NCI-H2196 (cell line): ENCODE data around the gene CIITA.
"Not testable (repeated sequence)": the region's sequence is repeated elsewhere in the genome, so short reads cannot be mapped to it uniquely, and the experiment has no call there.

Source experiments
- DNase-seq: peaks from one replicate; lab custom pipeline; 2025; ENCODE audit not compliant: unreplicated experiment; lab: John Stamatoyannopoulos, UW

The CIITA gene

DNA sequence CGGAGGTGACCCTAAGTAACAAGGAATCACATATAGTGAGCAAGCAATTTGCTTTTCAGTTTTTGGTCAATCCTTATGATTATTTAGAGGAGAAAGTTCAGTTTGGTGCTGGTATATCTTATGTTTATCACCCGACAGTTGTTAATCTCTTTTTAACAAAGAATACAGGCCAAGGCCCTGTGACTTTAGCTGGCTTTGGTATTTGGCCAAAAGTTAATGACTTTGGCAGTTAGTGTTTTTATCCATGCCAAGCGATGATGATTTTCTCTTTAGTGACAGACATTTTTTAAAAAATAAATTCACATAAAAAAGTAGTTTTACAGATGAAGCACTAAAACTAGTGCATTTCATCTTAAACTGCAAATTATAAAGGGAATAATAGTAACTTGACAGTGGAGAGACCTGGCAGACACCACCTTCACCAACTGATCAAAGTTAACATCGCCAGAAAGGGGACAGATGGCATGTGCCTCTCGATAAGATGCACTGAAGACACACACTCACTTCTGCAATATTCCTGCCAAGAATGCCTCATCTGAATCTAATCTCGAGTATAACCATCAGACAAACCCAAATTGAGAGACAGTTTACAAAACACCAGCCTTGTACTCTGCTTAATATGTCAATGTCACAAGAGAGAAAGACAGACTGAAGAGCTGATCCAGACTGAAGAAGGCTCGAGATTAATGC, 58.4 kb downstream of the CIITA start:
- no peak for DNase-seq

DNA sequence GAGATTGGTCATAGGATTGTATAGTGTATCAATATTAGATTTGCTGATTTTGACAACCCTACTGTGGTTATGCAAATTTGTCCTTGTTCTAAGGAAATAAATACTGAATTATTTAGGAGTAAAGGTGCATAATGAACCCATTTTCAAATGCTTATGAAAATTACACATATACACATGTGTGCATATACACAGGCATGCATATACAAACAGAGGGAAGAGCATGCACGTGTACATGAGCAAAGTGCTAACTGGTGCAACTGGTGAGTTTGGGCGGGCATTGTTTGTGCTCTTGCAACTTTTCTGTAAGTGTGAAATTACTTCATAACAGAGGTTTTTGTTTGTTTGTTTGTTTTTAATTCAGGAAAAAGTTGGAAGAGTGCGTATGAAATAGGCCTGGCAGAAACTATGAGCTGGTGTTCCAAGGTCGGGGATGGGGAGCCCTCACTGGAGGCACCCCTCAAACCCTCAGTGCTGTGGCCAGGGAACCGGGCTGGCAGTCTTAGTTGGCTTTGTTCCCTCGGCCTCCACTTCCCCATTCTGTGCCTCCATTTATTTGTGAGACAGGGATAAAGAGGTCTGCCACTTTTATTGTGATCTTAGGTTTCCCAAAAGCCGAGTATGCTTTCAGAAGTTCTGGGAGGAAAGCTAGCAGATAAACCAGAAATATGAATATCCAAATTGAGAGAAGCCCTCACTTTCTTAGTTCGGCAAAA, 59.4 kb downstream of the CIITA start:
- DNase-seq = no peak

DNA sequence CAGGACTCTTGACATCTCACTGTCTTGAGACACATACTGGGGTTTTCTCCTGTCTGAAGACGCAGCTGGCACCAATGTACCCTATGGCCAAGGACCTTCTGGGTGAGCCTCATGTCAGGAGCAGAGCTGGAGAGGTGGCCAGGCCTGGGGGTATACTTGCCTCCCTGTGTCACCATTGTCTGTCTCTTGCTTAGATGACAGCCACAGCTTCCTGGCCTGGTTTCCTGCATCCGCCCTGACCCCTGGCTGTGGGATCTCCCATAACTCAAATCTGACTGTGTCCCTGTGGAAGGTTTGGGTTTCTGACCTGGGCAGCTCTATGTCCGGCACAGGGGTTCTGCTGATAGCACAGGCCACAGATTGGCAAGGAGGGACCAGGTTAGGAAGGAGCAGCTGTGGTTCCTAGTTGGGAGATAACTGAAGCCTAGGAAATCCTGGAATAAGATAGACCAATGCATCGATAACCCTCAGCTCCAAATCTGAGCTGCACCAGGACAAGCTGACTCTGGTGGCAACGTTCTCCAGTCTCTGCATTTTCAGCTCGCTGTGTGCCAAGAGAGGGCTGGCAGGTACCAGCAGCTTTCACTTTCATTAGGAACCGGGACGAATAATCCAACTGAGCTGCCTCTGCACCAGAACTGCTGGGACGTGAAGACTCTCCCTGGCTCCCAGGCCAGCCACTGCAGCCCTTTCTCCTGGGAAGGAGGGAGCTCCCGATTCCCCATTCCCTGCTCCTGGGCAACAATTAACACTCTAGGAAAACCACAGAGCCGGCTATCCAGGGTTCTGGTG, 60.3 kb downstream of the CIITA start:
- DNase-seq = no peak

DNA sequence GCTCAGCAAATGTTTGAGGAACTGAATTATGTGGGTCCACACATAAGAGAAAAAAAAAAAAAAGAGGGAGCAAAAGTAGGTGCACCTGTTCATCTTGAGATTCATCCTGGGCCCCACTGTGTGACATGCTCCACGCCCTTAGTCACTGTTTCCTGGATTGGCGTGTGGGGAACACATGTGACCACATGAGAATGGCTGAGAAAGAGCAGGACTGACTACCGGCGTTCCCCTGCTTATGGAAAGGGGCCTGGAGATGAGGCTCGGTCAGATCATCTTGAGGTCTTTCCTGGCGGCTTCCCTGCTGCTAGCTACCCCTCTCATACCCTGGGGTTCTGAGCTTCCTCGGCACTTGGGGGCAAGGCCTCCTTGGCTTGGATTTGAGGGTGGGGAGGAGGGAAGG, 61.3 kb downstream of the CIITA start:
- no peak for DNase-seq

DNA sequence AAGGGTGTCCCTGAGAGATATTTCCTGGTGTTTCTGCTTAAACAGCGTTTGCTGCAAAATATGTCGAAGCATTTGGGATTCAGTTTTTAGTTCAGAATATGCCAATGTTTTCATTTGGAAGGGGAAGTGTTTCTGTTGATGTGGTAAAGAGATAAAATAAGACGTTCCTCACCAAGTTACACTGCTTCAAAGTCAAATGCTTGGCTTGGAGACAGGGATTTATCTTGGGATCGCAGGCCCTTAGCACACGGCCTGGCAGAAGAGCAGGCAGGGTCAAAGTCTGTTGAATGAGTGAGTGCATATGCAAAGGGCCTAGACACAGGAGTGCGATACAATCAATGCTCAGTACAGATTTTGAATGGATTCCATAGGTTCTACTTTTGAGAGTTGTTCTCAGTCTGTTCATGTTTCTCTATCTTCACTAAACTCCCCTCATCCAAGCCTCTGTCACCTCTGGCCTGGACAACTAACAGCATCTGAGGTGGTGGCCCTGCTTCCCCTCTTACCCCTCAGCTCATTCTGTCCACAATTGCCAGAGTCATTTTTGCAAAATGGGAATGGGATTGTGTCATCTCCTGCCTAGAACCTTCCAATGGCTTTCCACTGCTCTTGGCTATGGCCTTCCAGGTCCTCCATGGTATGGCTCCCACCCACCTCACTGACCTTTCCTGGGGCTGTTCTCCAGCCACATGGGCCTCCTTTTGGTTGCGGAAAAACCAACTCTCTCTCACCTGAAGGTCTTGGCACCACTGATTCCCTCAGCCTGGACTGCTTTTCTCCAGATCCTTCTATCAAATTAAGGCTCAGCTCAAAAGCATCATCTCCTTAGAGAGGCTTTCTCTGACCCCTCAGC, 62.0 kb downstream of the CIITA start:
- DNase-seq = no peak

DNA sequence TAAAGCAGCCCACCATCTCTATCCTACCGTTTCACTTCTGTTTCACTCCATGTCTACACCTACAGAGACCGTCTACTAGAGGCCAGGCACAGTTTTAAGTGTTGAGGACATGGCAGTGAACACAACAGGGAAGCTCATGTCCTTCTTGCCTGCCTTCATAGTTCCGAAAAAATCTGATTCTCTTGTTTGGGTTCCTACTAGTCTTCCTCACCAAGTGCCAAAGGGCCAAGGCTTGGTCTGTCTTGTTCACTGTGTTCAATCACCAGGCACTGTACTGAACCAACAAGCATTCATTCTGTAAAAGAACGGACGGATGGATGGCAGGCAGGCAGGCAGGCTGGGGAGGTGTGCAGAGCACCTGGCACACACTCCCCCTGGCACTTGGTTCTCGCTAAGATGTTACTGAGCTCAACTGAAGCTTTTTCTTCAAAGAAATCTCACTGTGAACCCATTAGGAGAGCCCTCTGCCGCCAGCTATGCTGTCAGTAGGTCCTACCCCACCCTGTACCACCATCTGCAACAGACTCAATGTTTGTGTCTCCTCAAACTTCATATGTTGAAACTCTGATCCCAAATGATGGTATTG, 62.7 kb downstream of the CIITA start:
- DNase-seq = no peak

DNA sequence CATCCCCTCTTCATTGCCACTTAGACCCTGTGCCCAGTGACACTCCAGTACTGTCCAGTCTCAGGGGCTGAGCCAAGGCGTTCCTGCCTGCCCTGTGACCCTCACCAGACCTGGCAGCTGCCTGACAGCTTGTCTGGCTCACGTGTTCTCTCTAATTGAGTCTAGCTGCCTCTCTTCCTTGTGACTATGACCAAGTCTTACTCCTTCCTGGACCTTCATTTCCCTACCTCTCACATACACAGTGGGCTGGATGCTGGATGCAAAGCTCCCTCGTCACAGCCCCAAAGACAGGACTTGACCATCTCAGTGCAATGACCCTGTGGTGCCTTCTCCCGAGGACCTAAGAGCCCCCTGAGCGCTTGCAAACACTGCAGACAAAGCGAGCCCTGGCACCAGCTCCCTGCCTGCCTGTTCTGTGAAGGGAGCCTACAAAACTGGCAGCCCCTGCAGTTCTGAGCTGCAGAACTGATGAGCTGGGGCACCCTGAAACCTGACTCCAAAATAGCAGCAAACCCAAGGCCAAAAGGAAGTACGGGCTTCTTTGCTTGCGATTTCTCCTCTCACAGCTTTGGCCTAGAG, 63.6 kb downstream of the CIITA start:
- DNase-seq = no peak

DNA sequence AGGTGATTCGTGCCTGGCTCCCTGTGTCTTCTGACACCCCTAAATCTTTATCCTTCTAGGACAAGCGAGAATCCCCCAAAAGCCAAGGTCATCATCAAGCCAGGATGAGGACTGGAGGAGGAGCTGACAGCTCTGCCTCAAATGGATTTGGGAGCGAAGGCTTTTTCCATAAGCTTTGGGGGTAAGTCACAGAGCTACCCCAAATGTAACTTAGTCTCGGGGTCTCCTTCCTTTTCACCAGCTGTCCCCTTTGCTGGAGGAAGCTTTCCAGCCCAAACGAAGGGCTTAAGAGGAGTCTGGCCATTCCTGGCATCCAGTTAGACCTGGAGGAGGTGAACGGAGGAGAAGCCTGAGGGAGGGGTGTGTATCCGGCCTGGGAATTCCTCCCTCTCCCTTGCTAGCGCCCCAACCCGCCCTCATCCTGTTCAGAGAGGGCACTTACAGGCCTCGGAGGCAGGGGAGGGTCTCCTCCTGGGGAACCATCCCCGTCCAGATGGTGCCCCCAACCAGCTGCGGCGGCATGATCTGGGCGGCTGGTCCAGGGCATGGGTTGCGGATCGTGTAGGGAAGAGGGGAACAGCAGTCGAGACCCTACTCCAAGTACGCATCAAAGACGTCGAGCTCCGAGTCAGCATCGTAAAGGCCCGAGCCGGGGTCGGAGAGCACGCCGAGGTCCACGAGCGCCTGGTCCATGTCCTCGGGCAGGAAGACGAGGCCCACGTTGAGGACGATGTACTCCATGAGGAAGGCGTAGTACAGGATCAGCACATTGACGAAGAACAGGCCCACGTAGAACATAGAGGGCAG, 64.3 kb downstream of the CIITA start:
- no peak for DNase-seq

DNA sequence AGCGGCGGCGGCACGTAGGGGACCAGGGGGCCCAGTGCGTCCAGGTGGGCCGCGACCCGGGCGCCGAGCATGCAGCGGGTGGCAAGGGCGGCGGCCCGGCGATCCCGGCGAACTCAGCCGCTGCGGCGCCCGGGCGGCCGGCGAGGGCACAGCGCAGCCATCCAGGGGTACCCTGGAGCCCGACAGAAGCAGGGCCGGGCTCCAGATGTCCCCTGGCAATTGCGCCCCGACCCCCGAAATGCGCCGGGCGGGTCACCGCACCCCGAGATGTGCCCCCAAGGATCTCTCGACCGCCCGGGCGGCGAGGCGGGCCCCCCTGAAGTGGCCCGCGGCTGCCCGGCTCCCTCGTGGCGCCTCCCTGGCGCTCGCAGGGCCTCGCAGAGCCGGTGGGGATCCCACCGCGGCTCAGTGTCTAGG, 64.9 kb downstream of the CIITA start:
- not testable (repeated sequence) for DNase-seq

DNA sequence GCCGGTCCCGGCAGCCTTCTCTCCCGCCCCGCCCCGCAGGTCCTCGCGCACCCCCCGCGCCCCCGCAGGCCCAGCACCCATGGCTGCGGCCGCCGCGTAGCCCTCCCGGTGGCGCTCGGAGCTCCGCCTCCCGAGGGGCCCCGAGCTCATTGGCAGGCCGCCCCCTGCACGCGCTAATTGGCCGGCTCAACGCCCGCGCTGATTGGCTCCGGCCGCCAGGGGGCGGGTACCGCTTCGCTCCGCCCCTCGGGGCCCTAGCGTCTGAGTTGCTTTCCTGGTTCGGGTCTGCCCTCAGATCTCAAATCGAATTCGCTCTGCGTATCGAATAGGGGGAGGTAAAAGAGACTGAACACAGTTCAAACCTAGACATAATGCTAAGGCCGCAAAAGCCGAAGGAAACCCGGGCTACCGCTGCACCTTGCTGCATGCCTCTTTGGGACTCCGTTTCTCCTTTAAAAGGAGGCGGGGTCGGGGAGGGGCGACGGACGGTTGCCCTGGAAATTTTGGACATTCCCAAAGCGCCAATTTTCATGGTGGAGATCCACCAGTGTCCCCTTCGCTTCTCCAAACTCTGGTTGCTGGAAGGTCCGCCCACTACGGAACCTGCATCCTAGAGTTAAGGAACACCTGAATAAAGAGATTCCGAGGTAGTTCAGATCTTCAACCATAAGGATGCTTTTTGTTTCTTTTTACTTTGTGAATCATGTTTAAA, 65.5 kb downstream of the CIITA start, which contains the start of gene DEXI:
Gene DEXI (minus strand): TSS at position 117 of the 712 bp plus-strand sequence. CDS start 463 bp downstream, outside the sequence.
- peak; percentile 96 for DNase-seq

DNA sequence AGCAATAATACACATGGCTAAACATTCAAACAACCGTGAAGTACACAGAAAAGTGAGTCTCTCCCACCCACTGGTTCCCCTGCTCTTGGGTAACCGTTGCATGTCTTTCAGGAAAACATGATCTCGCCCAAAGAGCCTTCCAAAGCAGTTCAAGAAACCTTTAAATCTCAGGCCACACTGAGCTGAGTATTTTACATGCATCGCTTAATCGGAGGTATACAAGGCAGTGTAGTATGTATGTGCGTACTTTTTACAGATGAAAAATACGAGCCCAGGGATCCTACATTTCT, 66.0 kb downstream of the CIITA start:
- no peak for DNase-seq

DNA sequence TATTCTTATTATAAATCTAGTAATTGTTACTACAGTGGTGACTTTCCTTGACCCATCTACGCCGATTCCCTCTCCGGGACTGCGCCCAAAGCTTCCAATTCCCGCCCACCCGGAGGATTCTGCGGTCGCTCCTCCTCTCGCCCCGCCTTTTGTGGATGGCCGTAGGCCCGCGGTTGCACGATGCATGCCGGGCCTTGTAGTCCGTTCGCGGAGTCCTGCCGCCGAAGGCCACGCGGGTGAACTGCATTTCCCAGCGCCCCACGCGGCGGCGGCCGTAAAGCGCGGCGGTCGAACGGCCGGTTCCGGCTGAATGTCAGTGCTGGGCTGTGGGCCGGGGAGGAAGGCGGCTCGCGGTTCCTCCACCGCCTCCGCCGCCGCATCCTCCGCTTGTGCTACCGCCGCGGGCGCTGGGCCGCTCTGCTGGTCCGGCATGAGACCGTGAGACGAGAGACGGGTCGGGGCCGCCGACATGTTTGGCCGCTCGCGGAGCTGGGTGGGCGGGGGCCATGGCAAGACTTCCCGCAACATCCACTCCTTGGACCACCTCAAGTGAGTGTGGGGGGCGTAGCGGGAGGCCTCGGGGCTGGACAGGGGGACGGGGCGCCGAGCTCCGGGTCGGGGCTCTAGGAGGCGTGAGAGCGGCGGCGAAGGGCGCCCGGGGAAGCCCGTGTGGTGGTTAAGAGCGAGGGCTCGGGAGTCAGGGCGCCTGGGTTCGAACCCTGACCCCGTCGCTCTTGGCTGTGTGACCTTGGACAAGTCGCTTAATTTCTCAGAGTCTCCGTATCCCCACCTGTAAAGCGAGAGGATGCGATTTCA, 67.5 kb downstream of the CIITA start, which contains the start of gene CLEC16A:
Gene CLEC16A (plus strand): TSS at position 316 of the 816 bp plus-strand sequence. CDS start 154 bp downstream, at position 470.
- peak; percentile 98 for DNase-seq

DNA sequence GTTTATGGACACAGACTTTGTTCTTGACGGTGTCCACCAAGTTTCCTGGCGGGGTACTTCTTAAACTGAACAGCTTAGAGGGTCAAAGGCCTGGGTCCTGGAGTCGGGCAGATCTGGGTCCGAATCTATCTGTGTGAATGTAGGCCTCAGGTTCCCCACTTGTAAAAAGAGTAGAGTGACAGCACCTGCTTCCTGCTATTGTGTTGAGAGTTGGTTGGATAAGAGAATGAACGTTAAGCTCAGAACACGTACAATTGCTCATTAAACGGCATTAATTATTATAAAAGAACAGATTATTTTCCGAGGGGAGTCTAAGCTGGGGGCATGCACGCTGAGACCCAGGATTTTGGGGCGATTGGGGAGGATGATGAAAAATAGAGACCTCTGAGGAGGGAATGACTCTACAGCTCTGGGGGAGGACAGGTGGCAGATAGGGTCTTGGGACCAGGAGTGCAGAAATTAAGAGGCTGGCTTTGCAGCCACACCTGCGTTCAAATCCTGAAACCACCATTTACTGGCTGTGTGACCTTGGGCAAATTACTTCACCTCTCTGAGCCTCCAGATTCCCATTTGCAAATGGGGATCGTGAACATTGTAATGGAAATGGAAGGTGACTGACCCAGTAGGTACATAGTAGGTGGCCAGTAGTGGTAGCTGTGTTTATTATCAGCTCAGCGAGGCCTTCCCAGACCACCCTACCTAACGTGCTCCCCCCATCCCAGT, 68.2 kb downstream of the CIITA start:
- no peak for DNase-seq

DNA sequence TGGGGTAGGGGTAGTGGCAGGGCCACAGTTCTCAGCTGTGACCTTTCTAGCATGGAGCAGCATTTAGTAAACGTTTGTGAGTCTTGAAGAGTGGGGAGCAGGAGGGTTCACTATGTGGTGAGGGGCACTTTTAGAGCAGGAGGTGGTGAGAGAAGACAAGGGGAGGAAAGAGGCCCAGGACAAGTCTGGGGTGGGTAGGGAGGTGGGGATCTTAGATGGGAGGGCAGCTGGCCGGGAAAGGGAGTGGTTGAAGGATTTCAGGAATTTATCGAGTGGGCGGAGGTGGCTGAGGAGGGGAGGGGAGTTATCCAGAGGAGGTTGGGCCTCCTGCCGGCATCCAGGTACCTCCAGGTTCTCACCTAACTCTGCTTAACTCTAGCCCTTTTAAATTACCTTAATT, 69.3 kb downstream of the CIITA start:
- DNase-seq = no peak

DNA sequence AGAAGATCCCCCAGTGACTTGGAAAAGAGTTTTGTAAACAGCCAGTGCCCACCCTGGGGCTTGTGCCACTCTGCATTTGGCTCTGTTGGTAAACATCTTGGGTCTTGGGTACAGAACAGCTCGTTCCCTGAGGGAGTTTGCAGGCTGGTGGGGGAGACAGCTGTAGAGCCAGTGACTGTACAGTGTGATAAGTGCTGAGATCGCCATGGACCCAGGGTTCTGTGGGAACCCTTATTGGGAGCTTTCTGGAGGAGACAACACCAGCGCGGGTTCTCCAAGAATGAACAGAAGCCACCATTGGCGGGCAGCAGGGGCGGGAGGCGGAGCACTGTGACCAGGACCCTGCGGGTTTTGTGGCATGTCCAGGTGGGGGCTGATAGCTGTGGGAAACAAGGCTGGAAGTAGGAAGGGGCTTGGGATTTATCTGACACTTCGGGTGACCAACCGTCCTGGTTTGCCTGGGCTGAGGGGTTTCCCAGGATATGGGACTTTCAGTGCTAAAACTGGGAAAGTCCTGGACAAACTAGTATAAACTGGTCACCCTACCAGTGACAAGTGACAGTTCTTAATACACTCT, 70.3 kb downstream of the CIITA start:
- no peak for DNase-seq

DNA sequence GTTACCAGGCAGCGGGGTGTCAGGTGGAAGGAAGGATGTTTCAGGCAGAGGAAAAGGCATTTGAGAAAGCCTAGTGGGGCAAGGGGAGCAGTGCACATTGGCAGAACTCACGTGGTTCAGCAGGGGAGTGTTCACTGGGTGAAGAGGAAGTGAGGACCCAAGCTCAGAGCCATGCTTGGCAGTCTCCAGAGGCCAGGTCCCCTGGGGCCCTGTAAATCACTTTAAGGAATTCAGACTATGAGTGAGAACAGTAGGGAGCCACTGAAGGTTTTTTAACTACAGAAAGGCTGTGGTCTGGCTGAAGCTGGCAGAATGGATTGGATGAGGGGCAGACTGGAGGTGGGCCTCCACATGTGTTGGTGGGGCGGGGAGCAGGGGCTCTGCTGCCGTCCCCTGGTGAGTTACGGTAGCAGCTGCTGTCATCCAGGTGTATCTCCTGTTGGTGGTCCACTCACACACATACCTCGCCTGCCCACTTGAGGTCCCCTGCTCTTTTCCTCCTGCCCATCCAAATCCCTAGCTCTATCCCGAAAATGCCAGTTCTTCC, 72.5 kb downstream of the CIITA start:
- DNase-seq = no peak

DNA sequence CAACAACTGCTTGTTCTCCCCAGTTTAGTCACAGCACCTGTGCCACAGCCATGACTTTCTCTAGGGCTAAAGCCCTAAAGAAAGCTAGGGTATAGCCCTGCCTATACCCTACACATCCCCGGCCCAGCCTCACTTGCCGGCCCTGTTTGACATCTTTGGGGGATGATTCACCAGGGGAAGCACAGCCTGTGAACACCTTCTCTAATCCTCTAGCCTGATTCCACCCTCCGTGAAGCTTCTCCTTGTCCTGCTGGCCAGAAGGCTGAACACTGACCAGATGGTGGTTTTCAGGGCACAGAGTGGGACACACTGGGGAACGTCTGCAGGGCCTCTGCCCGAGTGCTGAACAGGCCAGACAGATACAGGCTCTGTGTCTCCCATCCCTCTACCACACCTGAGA, 73.4 kb downstream of the CIITA start:
- no peak for DNase-seq
